Lower leg skin (tissue), 3 donors: ENCODE results near the gene SYT1.

ENCODE experiments used
- CTCF ChIP-seq, 3 donors: fragments of 450-650 bp; IDR thresholded peaks; one replicate each; pipeline ENCODE4 v1.5.1; 2016; ENCODE audit warnings: antibody characterized with exemption in 3 of 3, mild to moderate bottlenecking in 3 of 3, moderate library complexity in 2 of 3
- POLR2A ChIP-seq, 2 donors: fragments of 450-650 bp; IDR thresholded peaks; one replicate each; pipeline ENCODE4 v1.6.1; 2016 to 2017; ENCODE audit warnings: antibody characterized with exemption in 2 of 2, mild to moderate bottlenecking in 1 of 2, moderate library complexity in 1 of 2

- no peak for TF ChIP-seq CTCF (IDR thresholded peaks at IDR 0.05)
- TF ChIP-seq POLR2A (IDR thresholded peaks at IDR 0.05), result no peak
Observed at GRCh38 chr12:79162948-79163347, 298.4 kb downstream of the SYT1 start.
